CD8-positive, alpha-beta memory T cell (primary cell): ENCODE results near the gene MLLT10. TPM values are rescaled to one million over a fixed set of nuclear protein-coding genes. Genes with fewer than 3 reads are reported as not detected.

Experiments used
- CTCF ChIA-PET: fragments of 350-600 bp; sonication (Branson Sonifier 250); formaldehyde crosslinking; loops from one replicate; lab custom pipeline; 2021; ENCODE audit warnings: antibody characterized with exemption; lab: Charles Lee
- POLR2A ChIA-PET: fragments of 350-600 bp; sonication (Branson Sonifier 250); formaldehyde crosslinking; loops from one replicate; lab custom pipeline; 2021; ENCODE audit warnings: antibody characterized with exemption; lab: Charles Lee
- DNase-seq, 5 donors: peaks; one replicate each; pipeline versions ENCODE4 v3.0.0 to v3.0.0-alpha.2; 2020 to 2022; ENCODE audit warnings: mixed read lengths in 1 of 5
- H3K27ac ChIP-seq: one replicate; pipeline ENCODE4 v1.7.0; 2013; ENCODE audit warnings: low read depth, mild to moderate bottlenecking, low read length, moderate library complexity
- H3K27me3 ChIP-seq: 2 replicates; pipeline ENCODE4 v1.7.0; 2013; ENCODE audit warnings: low read length, mild to moderate bottlenecking; ENCODE audit not compliant: insufficient read depth, poor library complexity, severe bottlenecking
- H3K36me3 ChIP-seq: 2 replicates; pipeline ENCODE4 v1.7.0; 2013; ENCODE audit warnings: mild to moderate bottlenecking, low read length, moderate library complexity; ENCODE audit not compliant: insufficient read depth
- H3K4me1 ChIP-seq: 2 replicates; pipeline ENCODE4 v1.7.0; 2013; ENCODE audit warnings: mild to moderate bottlenecking, low read length, moderate library complexity; ENCODE audit not compliant: insufficient read depth
- H3K4me3 ChIP-seq: 2 replicates; pipeline ENCODE4 v1.7.0; 2013; ENCODE audit warnings: mild to moderate bottlenecking, low read length
- H3K9me3 ChIP-seq: 2 replicates; pipeline ENCODE4 v1.7.0; 2013; ENCODE audit warnings: mild to moderate bottlenecking, low read length
- H3K27ac Mint-ChIP-seq, 8 donors: one replicate each; pipeline ENCODE4 v1.8.0; 2020 to 2021; ENCODE audit warnings: mixed read lengths in 8 of 8, mild to moderate bottlenecking in 6 of 8, inconsistent platforms in 3 of 8, moderate library complexity in 3 of 8
- H3K27me3 Mint-ChIP-seq, 2 donors: one replicate each; pipeline ENCODE4 v1.8.0; 2020 to 2021; ENCODE audit warnings: mixed read lengths in 2 of 2, mild to moderate bottlenecking in 1 of 2, moderate library complexity in 1 of 2
- H3K36me3 Mint-ChIP-seq, 3 donors: one replicate each; pipeline ENCODE4 v1.8.0; 2020 to 2021; ENCODE audit warnings: mixed read lengths in 3 of 3, inconsistent platforms in 1 of 3, mild to moderate bottlenecking in 1 of 3
- H3K4me1 Mint-ChIP-seq, 3 donors: one replicate each; pipeline ENCODE4 v1.8.0; 2020 to 2021; ENCODE audit warnings: mixed read lengths in 3 of 3, inconsistent platforms in 1 of 3, mild to moderate bottlenecking in 1 of 3
- H3K4me3 Mint-ChIP-seq, 7 donors: one replicate each; pipeline ENCODE4 v1.8.0; 2020 to 2021; ENCODE audit warnings: mixed read lengths in 7 of 7, mild to moderate bottlenecking in 6 of 7, moderate library complexity in 4 of 7, inconsistent platforms in 2 of 7
- H3K9me3 Mint-ChIP-seq, 5 donors: one replicate each; pipeline ENCODE4 v1.8.0; 2020 to 2022; ENCODE audit warnings: mixed read lengths in 5 of 5, mild to moderate bottlenecking in 3 of 5, moderate library complexity in 2 of 5, inconsistent platforms in 1 of 5
- polyA plus RNA-seq: library from polyadenylated mRNA; unstranded; fragments of 300-500 nt; fragmentation: Illumina TruSeq; gene quantifications from one replicate; pipeline ENCODE4 v1.2.3, GENCODE V29; 2021
- total RNA-seq, 2 experiments: library from RNA; stranded (reverse); gene quantifications; one replicate each; pipeline ENCODE4 v1.2.3, GENCODE V29; 2021

MLLT10 gene
- total and polyA plus RNA-seq, 3 experiments from 2014 or later: 7.4 to 37.2 (median 35.6) TPM

- ChIA-PET POLR2A (no interaction called here), CTCF (interaction anchor here (1.4 kb wide), 1 partner anchor 9 kb away, joined by 15 read pairs; no protein-coding TSS in a partner anchor)
- Mint-ChIP-seq H3K27me3 (peaks cover 19 to 49% of the 10 kb centered on the region in 2 donors), H3K9me3 (no peaks in the 10 kb centered on the region), H3K36me3 (no peaks in the 10 kb centered on the region), H3K4me1 (peaks cover 0 to 2% (median 0%) of the 10 kb centered on the region in 3 donors), H3K27ac (no peak overlapping the region), H3K4me3 (no peak overlapping the region)
- Histone ChIP-seq H3K27ac (no peak overlapping the region), H3K27me3 (peaks cover 4% of the 10 kb centered on the region), H3K4me3 (no peak overlapping the region), H3K9me3 (no peaks in the 10 kb centered on the region), H3K36me3 (no peaks in the 10 kb centered on the region), H3K4me1 (no peaks in the 10 kb centered on the region)
- DNase-seq: no peak
Observed at GRCh38 chr10:21505711-21506278, 28.2 kb upstream of the MLLT10 start.

- H3K36me3 Mint-ChIP-seq: no peaks in the 10 kb centered on the region
- H3K4me3 ChIP-seq: no peak overlapping the region
- H3K9me3 ChIP-seq: no peaks in the 10 kb centered on the region
- POLR2A ChIA-PET: no interaction called here
- no peak for DNase-seq
- CTCF ChIA-PET: interaction anchor here (1.4 kb wide), 1 partner anchor 10 kb away, joined by 15 read pairs; no protein-coding TSS in a partner anchor
- peaks cover 4% of the 10 kb centered on the region for H3K27me3 ChIP-seq
- no peak overlapping the region for H3K27ac ChIP-seq
- H3K36me3 ChIP-seq: no peaks in the 10 kb centered on the region
- no peaks in the 10 kb centered on the region for H3K9me3 Mint-ChIP-seq
- H3K4me1 Mint-ChIP-seq: no peaks in the 10 kb centered on the region
- no peaks in the 10 kb centered on the region for H3K4me1 ChIP-seq
- H3K27ac Mint-ChIP-seq: no peak overlapping the region
- no peak overlapping the region for H3K4me3 Mint-ChIP-seq
- peaks cover 19 to 49% of the 10 kb centered on the region in 2 donors for H3K27me3 Mint-ChIP-seq
Observed at GRCh38 chr10:21506351-21506750, 27.7 kb upstream of the MLLT10 start.

- H3K27me3 Mint-ChIP-seq: peaks cover 25 to 55% of the 10 kb centered on the region in 2 donors
- H3K9me3 ChIP-seq: no peaks in the 10 kb centered on the region
- no peak overlapping the region for H3K27ac Mint-ChIP-seq
- H3K27ac ChIP-seq: no peak overlapping the region
- H3K4me1 Mint-ChIP-seq: no peaks in the 10 kb centered on the region
- H3K4me3 ChIP-seq: no peak overlapping the region
- H3K27me3 ChIP-seq: peaks cover 12% of the 10 kb centered on the region
- H3K4me1 ChIP-seq: no peaks in the 10 kb centered on the region
- H3K9me3 Mint-ChIP-seq: no peaks in the 10 kb centered on the region
- DNase-seq: no peak
- ChIA-PET POLR2A (no interaction called here), CTCF (interaction anchor here (1.3 kb wide), 1 partner anchor 11 kb away, joined by 5 read pairs; no protein-coding TSS in a partner anchor)
- no peak overlapping the region for H3K4me3 Mint-ChIP-seq
- no peaks in the 10 kb centered on the region for H3K36me3 Mint-ChIP-seq
- H3K36me3 ChIP-seq: no peaks in the 10 kb centered on the region
Observed at GRCh38 chr10:21507150-21507549, 26.9 kb upstream of the MLLT10 start.

- H3K27ac Mint-ChIP-seq: no peak overlapping the region
- ChIA-PET POLR2A (no interaction called here), CTCF (interaction anchor here (0.8 kb wide), 1 partner anchor 13 kb away, joined by 3 read pairs; no protein-coding TSS in a partner anchor)
- Histone ChIP-seq H3K9me3 (no peaks in the 10 kb centered on the region), H3K4me1 (no peaks in the 10 kb centered on the region), H3K4me3 (no peak overlapping the region), H3K27ac (no peak overlapping the region), H3K27me3 (peaks cover 26% of the 10 kb centered on the region), H3K36me3 (no peaks in the 10 kb centered on the region)
- no peaks in the 10 kb centered on the region for H3K4me1 Mint-ChIP-seq
- H3K36me3 Mint-ChIP-seq: no peaks in the 10 kb centered on the region
- H3K9me3 Mint-ChIP-seq: no peaks in the 10 kb centered on the region
- peaks cover 36 to 67% of the 10 kb centered on the region in 2 donors for H3K27me3 Mint-ChIP-seq
- H3K4me3 Mint-ChIP-seq: no peak overlapping the region
- no peak for DNase-seq
Observed at GRCh38 chr10:21508706-21509331, 25.2 kb upstream of the MLLT10 start.

GRCh38 chr10:21509341-21510240, 24.4 kb upstream of the MLLT10 start:
- Mint-ChIP-seq H3K27me3 (peaks cover 39 to 66% of the 10 kb centered on the region in 2 donors), H3K27ac (no peak overlapping the region), H3K4me1 (no peaks in the 10 kb centered on the region), H3K36me3 (no peaks in the 10 kb centered on the region), H3K9me3 (no peaks in the 10 kb centered on the region), H3K4me3 (no peak overlapping the region)
- Histone ChIP-seq H3K36me3 (no peaks in the 10 kb centered on the region), H3K27ac (no peak overlapping the region), H3K9me3 (no peaks in the 10 kb centered on the region), H3K27me3 (peaks cover 30% of the 10 kb centered on the region), H3K4me3 (no peak overlapping the region), H3K4me1 (no peaks in the 10 kb centered on the region)
- ChIA-PET CTCF (interaction anchor here (0.8 kb wide), 1 partner anchor 14 kb away, joined by 3 read pairs; no protein-coding TSS in a partner anchor), POLR2A (interaction anchor here (0.6 kb wide), 1 partner anchor 13 kb away, joined by 5 read pairs; no protein-coding TSS in a partner anchor)
- DNase-seq: no peak

GRCh38 chr10:21510241-21511094, 23.6 kb upstream of the MLLT10 start:
- H3K36me3 Mint-ChIP-seq: no peaks in the 10 kb centered on the region
- no peaks in the 10 kb centered on the region for H3K9me3 Mint-ChIP-seq
- peaks cover 42 to 71% of the 10 kb centered on the region in 2 donors for H3K27me3 Mint-ChIP-seq
- H3K4me3 Mint-ChIP-seq: no peak overlapping the region
- Histone ChIP-seq H3K9me3 (no peaks in the 10 kb centered on the region), H3K27me3 (peaks cover 38% of the 10 kb centered on the region), H3K27ac (no peak overlapping the region), H3K4me3 (no peak overlapping the region), H3K4me1 (no peaks in the 10 kb centered on the region), H3K36me3 (no peaks in the 10 kb centered on the region)
- CTCF ChIA-PET: no interaction called here
- no peaks in the 10 kb centered on the region for H3K4me1 Mint-ChIP-seq
- H3K27ac Mint-ChIP-seq: no peak overlapping the region
- POLR2A ChIA-PET: interaction anchor here (0.6 kb wide), 1 partner anchor 14 kb away, joined by 5 read pairs; no protein-coding TSS in a partner anchor
- no peak for DNase-seq

GRCh38 chr10:21511095-21511570, 22.9 kb upstream of the MLLT10 start:
- Mint-ChIP-seq H3K36me3 (no peaks in the 10 kb centered on the region), H3K4me1 (peaks cover 0 to 5% (median 4%) of the 10 kb centered on the region in 3 donors), H3K27ac (no peak overlapping the region), H3K9me3 (no peaks in the 10 kb centered on the region), H3K4me3 (no peak overlapping the region), H3K27me3 (peaks cover 46 to 75% of the 10 kb centered on the region in 2 donors)
- no peaks in the 10 kb centered on the region for H3K36me3 ChIP-seq
- H3K4me3 ChIP-seq: no peak overlapping the region
- H3K4me1 ChIP-seq: peaks cover 4% of the 10 kb centered on the region
- no peak for DNase-seq
- CTCF ChIA-PET: interaction anchor here (0.9 kb wide), 1 partner anchor 15 kb away, joined by 3 read pairs; no protein-coding TSS in a partner anchor
- POLR2A ChIA-PET: no interaction called here
- H3K27me3 ChIP-seq: peaks cover 45% of the 10 kb centered on the region
- no peaks in the 10 kb centered on the region for H3K9me3 ChIP-seq
- H3K27ac ChIP-seq: no peak overlapping the region
